ENCODE results near the gene ZYG11A. TPM values are rescaled to one million over a fixed set of nuclear protein-coding genes. Genes with fewer than 3 reads are reported as not detected.
"Not testable (repeated sequence)": the region's sequence is repeated elsewhere in the genome, so short reads cannot be mapped to it uniquely, and the experiment has no call there.

ZYG11A gene
- under 1 TPM in 1 of 5 donors, not detected in 4; 0.18 TPM for total RNA-seq
- polyA plus RNA-seq = under 1 TPM in 2 of 3 donors, not detected in 1; 0.06 to 0.23 TPM
- long read RNA-seq, donor 1 = 0 reads
- long read RNA-seq, donor 2, partial matches to known transcripts = 28 of 35 reads
- long read RNA-seq, donor 2, other reads (novel, unspliced or antisense) = 7 of 35 reads
- long read RNA-seq, donor 3 = 0 reads
- long read RNA-seq, donor 4 = 0 reads
- long read RNA-seq, donor 5 = 0 reads
- long read RNA-seq, donor 6 = 0 reads
- long read RNA-seq, donor 7 = 0 reads
- long read RNA-seq, donor 8 = 0 reads
- long read RNA-seq, donor 9 = 0 reads
- long read RNA-seq, donor 10 = 0 reads

GRCh38 chr1:52842643-52843310, at the start of gene ZYG11A:
Gene ZYG11A (plus strand): TSS chr1:52842760. CDS start chr1:52842884, 124 bp downstream.
- Histone ChIP-seq H3K36me3 (no peaks in the 10 kb centered on the region), H3K27ac (no peak within 1 kb of the TSS), H3K4me1 (peaks cover 13 to 18% (median 17%) of the 10 kb centered on the region in 4 donors), H3K9me3 (no peaks in the 10 kb centered on the region), H3K27me3 (peaks cover 0 to 75% (median 19%) of the 10 kb centered on the region in 3 donors), H3K4me3 (peak within 1 kb of the TSS; percentile 45 to 60 (median 50))
- peak in 3 of 7 experiments; percentile 3 to 23 (median 13) for TF ChIP-seq CTCF (IDR thresholded peaks at IDR 0.05)
- no peak for TF ChIP-seq EP300 (IDR thresholded peaks at IDR 0.05)
- TF ChIP-seq POLR2A (IDR thresholded peaks at IDR 0.05) = no peak
- no peak for TF ChIP-seq POLR2AphosphoS5 (IDR thresholded peaks at IDR 0.05)
- DNase-seq = peak; percentile 59 to 93
- 1 to 8% (median 5%) methylated on average over 26 to 88 of the region's 88 CpGs for WGBS, 5 donors
- intact Hi-C loops (cut with DNase I; ENCODE audit: low total_unique reads) = no loop called here

- DNase-seq; H3K27ac ChIP-seq; intact Hi-C loops (cut with DNase I; ENCODE audit: low total_unique reads); H3K27me3 ChIP-seq; H3K4me1 ChIP-seq; H3K4me3 ChIP-seq; H3K9me3 ChIP-seq: not testable (repeated sequence)
- H3K36me3 ChIP-seq = peaks cover 5 to 79% (median 65%) of the 10 kb centered on the region in 4 donors
- WGBS, 5 donors = 75 to 95% (median 83%) methylated on average over 7 of the region's 7 CpGs
Observed at GRCh38 chr1:52793717-52794116, 48.8 kb upstream of the ZYG11A start.

DNA sequence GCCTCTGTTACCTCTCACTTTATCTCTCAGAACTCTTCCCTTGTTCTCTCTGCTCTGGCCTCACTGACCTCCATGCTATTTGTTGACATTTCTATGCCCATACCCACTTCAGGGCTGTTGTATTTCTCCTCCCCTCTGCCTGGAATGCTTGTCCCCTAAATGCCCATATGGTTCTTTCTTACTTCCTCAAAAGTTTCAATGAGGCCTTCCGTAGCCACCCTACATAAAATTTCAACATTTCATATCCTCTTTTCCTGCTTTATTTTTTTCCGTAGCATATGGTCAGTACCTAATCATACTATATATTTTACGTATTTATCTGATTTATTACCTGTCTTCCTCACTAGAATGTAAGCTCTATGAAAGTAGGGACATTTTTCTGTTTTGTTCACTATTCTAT, 47.1 kb upstream of the ZYG11A start:
- Histone ChIP-seq H3K27me3 (no peaks in the 10 kb centered on the region), H3K4me1 (no peaks in the 10 kb centered on the region), H3K36me3 (peaks cover 5 to 70% (median 63%) of the 10 kb centered on the region in 4 donors), H3K4me3 (no peak overlapping the region), H3K9me3 (no peaks in the 10 kb centered on the region), H3K27ac (no peak overlapping the region)
- no peak for TF ChIP-seq EP300 (IDR thresholded peaks at IDR 0.05)
- no peak for TF ChIP-seq POLR2A (IDR thresholded peaks at IDR 0.05)
- TF ChIP-seq POLR2AphosphoS5 (IDR thresholded peaks at IDR 0.05) = no peak
- no peak for TF ChIP-seq CTCF (IDR thresholded peaks at IDR 0.05)
- intact Hi-C loops (cut with DNase I; ENCODE audit: low total_unique reads) = no loop called here
- WGBS, 5 donors = 91 to 96% (median 93%) methylated on average over 3 of the region's 3 CpGs
- no peak for DNase-seq

DNA sequence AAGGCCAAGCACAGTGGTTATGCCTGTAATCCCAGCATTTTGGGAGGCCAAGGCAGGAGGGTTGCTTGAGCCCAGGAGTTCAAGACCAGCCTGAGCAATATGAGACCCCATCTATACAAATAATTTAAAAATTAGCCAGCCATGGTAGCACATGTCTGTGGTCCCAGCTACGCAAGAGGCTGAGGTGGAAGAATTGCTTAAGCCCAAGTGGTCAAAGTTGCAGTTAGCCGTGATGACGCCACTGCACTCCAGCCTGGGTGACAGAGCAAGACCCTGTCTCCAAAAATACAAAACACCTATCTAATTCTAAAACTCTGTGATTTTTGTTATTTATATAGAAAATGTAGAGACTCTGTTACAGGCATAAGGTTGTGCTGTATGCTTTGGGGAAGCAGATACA, 44.2 kb upstream of the ZYG11A start:
- Histone ChIP-seq H3K4me1 (no peaks in the 10 kb centered on the region), H3K27ac (no peak overlapping the region), H3K27me3 (no peaks in the 10 kb centered on the region), H3K9me3 (no peaks in the 10 kb centered on the region), H3K36me3 (peaks cover 10 to 68% (median 63%) of the 10 kb centered on the region in 4 donors), H3K4me3 (no peak overlapping the region)
- intact Hi-C loops (cut with DNase I; ENCODE audit: low total_unique reads) = no loop called here
- 93 to 100% (median 95%) methylated on average over 3 of the region's 3 CpGs for WGBS, 5 donors
- TF ChIP-seq POLR2AphosphoS5 (IDR thresholded peaks at IDR 0.05) = no peak
- TF ChIP-seq CTCF (IDR thresholded peaks at IDR 0.05) = no peak
- no peak for DNase-seq

- Histone ChIP-seq H3K27me3 (no peaks in the 10 kb centered on the region), H3K9me3 (no peaks in the 10 kb centered on the region), H3K36me3 (peaks cover 10 to 67% (median 62%) of the 10 kb centered on the region in 4 donors), H3K4me1 (no peaks in the 10 kb centered on the region), H3K4me3 (no peak overlapping the region), H3K27ac (no peak overlapping the region)
- TF ChIP-seq POLR2AphosphoS5 (IDR thresholded peaks at IDR 0.05) (no peak), EP300 (IDR thresholded peaks at IDR 0.05) (no peak), POLR2A (IDR thresholded peaks at IDR 0.05) (no peak), CTCF (IDR thresholded peaks at IDR 0.05) (no peak)
- DNase-seq = no peak
- intact Hi-C loops (cut with DNase I; ENCODE audit: low total_unique reads) = no loop called here
Observed at GRCh38 chr1:52801011-52801410, 41.5 kb upstream of the ZYG11A start.

DNA sequence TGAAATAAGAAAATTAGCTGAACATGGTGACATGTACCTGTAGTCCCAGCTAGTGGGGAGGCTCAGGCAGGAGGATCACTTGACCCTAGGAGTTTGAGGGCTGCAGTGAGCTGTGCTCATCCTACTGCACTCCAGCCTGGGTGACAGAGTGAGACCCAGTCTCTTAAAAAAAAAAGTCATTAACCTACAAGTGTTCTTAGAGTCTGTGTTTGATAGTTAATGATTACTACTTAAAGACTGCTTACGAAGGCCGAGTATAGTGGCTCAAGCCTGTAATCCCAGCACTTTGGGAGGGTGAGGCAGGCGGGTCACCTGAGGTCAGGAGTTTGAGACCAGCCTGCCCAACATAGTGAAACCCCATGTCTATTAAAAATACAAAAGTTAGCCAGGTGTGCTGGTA, 38.5 kb upstream of the ZYG11A start:
- H3K4me3 ChIP-seq; intact Hi-C loops (cut with DNase I; ENCODE audit: low total_unique reads): not testable (repeated sequence)
- whole genome bisulfite sequencing, 5 donors = 85 to 95% (median 93%) methylated on average over 3 of the region's 3 CpGs

More for the DNA sequence above, 38.5 kb upstream of the ZYG11A start:
- H3K9me3 ChIP-seq, H3K27me3 ChIP-seq, H3K4me1 ChIP-seq, DNase-seq, H3K27ac ChIP-seq: not testable (repeated sequence)
- H3K36me3 ChIP-seq = peaks cover 5 to 58% (median 54%) of the 10 kb centered on the region in 4 donors
